K562 (cell line): ENCODE data around the gene AIM2. TPM values are rescaled to one million over a fixed set of nuclear protein-coding genes. Genes with fewer than 3 reads are reported as not detected.

Experiments used
- ADNP ChIP-seq: fragments of 200-800 bp; sonication (Bioruptor generic); IDR thresholded peaks from 2 replicates; pipeline ENCODE4 v1.6.1; 2016; ENCODE audit warnings: missing genetic modification characterization, missing compliant biosample characterization
- ARHGAP35 ChIP-seq: fragments of 450-650 bp; IDR thresholded peaks from 2 replicates; pipeline ENCODE4 v1.6.1; 2018; ENCODE audit not compliant: partially characterized antibody
- BRD4 ChIP-seq: fragments of 200-600 bp; sonication (generic); IDR thresholded peaks from 2 replicates; pipeline ENCODE4 v1.6.1; 2017; ENCODE audit warnings: inconsistent platforms
- CCAR2 ChIP-seq: fragments of 200-400 bp; formaldehyde crosslinking; IDR thresholded peaks from 2 replicates; pipeline ENCODE4 v1.6.1; 2017; ENCODE audit warnings: mild to moderate bottlenecking, low read depth, low read length
- GMEB1 ChIP-seq: fragments of 250-450 bp; sonication (Bioruptor Pico); IDR thresholded peaks from 2 replicates; pipeline ENCODE4 v1.4.0; 2020; ENCODE audit warnings: mild to moderate bottlenecking
- HMBOX1 ChIP-seq: sonication (generic); IDR thresholded peaks from 2 replicates; pipeline ENCODE4 v1.6.1; 2016
- KAT7 ChIP-seq: sonication (generic); formaldehyde crosslinking; IDR thresholded peaks from 2 replicates; pipeline ENCODE4 v1.8.0; 2022; ENCODE audit warnings: missing genetic modification reagents, mild to moderate bottlenecking, borderline replicate concordance
- MBD1 ChIP-seq: fragments of 250-450 bp; sonication (Bioruptor Pico); IDR thresholded peaks from 2 replicates; pipeline ENCODE4 v1.8.0; 2022; ENCODE audit warnings: inconsistent platforms
- RBBP5 ChIP-seq: fragments of 200-600 bp; sonication (generic); IDR thresholded peaks from 2 replicates; pipeline ENCODE4 v1.6.1; 2012; ENCODE audit warnings: borderline replicate concordance, mild to moderate bottlenecking, low read length, control low read depth, inconsistent platforms; ENCODE audit not compliant: insufficient read depth, poor library complexity, severe bottlenecking
- RBM17 ChIP-seq: fragments of 200-400 bp; formaldehyde crosslinking; IDR thresholded peaks from 2 replicates; pipeline ENCODE4 v1.6.1; 2017; ENCODE audit warnings: low read depth, mild to moderate bottlenecking, low read length, borderline replicate concordance
- SAP30 ChIP-seq: fragments of 200-600 bp; sonication (generic); IDR thresholded peaks from 2 replicates; pipeline ENCODE4 v1.6.1; 2012; ENCODE audit warnings: borderline replicate concordance, low read depth, mild to moderate bottlenecking, moderate library complexity, low read length, control low read depth, inconsistent platforms; ENCODE audit not compliant: insufficient read depth, poor library complexity, severe bottlenecking
- SMARCA5 ChIP-seq: fragments of 450-650 bp; IDR thresholded peaks from 2 replicates; pipeline ENCODE4 v1.6.1; 2016
- TRIM25 ChIP-seq: fragments of 450-650 bp; IDR thresholded peaks from 2 replicates; pipeline ENCODE4 v1.7.0; 2016; ENCODE audit warnings: borderline replicate concordance
- ZC3H4 ChIP-seq: sonication (generic); formaldehyde crosslinking; IDR thresholded peaks from 2 replicates; pipeline ENCODE4 v1.9.0; 2021; ENCODE audit warnings: missing genetic modification reagents, borderline replicate concordance
- ZNF23 ChIP-seq: fragments of 250-450 bp; sonication (Bioruptor Pico); IDR thresholded peaks from 2 replicates; pipeline ENCODE4 v1.4.0; 2020; ENCODE audit warnings: mild to moderate bottlenecking
- polyA plus RNA-seq, 8 experiments: library from polyadenylated mRNA; depleted of rRNA in 4 of 8; stranded (reverse) in 5 of 8; unstranded in 3 of 8; fragments of >200 nt; fragmentation: Nextera tagmentation in 2 of 8; fragmentation: Illumina TruSeq in 1 of 8; extraction: Ambion mirVana in 2 of 8; extraction: Trizol in 1 of 8; gene quantifications; 2 replicates each; pipeline versions ENCODE4 v1.2.1 to v1.2.3, GENCODE V29; 2011 to 2014; ENCODE audit warnings: inconsistent platforms in 1 of 8, missing spikeins in 1 of 8
- total RNA-seq, 7 experiments: library from RNA; depleted of rRNA in 6 of 7; stranded (reverse); fragments of >200 nt in 6 of 7; fragmentation: Illumina TruSeq in 2 of 7; extraction: Trizol in 2 of 7; gene quantifications; 2 replicates each; pipeline versions ENCODE4 v1.2.1 to v1.2.3, GENCODE V29; 2011 to 2021; ENCODE audit warnings: low replicate concordance in 1 of 7
- TF ChIP-seq, protein P1 (sequence below): sonication (generic); formaldehyde crosslinking; IDR thresholded peaks from 2 replicates; pipeline ENCODE4 v1.5.0; 2020; ENCODE audit warnings: missing genetic modification reagents
- TF ChIP-seq, protein P2 (sequence below): sonication (generic); formaldehyde crosslinking; IDR thresholded peaks from 2 replicates; pipeline ENCODE4 v1.8.0; 2022; ENCODE audit warnings: mild to moderate bottlenecking, missing genetic modification reagents
- TF ChIP-seq, protein P3 (sequence below): sonication (generic); formaldehyde crosslinking; IDR thresholded peaks from 2 replicates; pipeline ENCODE4 v1.8.1; 2023; ENCODE audit warnings: mild to moderate bottlenecking, missing genetic modification reagents

The AIM2 gene
- total and polyA plus RNA-seq, 9 of the 15 experiments (the other 6 are each of a cell fraction or from before 2014, with no cell fraction given) = 0.10 to 0.95 (median 0.22) TPM

DNA sequence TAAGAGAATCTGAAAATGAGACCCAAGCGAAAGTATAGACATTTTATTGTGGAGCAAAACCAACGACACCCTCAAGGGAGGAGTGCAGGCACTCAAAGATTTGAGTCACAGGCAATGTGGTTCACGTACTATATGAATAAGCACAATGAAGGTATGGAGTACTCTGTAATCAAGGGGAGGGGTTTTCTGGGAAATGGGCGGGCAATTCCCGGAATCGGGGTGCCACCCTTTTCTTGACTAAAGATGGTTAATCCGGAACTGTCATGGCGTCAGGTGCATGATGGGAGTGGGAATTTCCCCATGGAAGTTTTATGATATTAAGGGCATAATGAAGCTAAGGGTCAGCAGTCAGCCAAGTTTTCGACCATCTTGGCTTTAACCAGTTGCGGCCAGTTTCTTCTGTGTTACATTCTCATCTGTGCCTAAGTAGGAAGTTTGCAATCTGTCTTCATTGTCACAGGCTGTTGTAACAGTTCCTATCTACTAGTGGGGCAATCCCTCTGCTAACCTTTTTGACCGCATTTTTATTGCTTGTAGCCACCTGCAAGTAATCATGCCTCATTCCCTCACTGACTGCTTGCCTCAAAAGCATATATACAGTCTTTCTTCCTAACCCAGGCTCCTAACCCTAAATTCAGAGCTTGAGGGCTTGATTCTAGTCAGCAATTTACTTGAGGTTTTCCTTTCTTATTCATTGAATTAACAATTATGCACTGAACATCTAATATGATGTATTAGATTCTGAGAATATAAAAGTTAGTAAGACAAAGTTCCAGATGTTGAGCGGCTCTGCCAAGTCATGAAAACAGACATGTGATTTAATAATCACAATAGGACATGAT is 775 bp upstream of the AIM2 start (continued):
- TF ChIP-seq, protein P1, sequence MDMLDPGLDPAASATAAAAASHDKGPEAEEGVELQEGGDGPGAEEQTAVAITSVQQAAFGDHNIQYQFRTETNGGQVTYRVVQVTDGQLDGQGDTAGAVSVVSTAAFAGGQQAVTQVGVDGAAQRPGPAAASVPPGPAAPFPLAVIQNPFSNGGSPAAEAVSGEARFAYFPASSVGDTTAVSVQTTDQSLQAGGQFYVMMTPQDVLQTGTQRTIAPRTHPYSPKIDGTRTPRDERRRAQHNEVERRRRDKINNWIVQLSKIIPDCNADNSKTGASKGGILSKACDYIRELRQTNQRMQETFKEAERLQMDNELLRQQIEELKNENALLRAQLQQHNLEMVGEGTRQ (CRISPR knock-in tag) = no peak
- TF ChIP-seq SMARCA5 (no peak), TRIM25 (no peak), GMEB1 (peak; percentile 13; the same call in 1 of the 2 replicates), ZNF23 (CRISPR knock-in tag) (no peak), CCAR2 (no peak), MBD1 (CRISPR knock-in tag) (no peak), KAT7 (CRISPR knock-in tag) (no peak), ADNP (no peak), RBBP5 (peak; percentile 44), ARHGAP35 (no peak), SAP30 (no peak), RBM17 (no peak), BRD4 (no peak), HMBOX1 (no peak), ZC3H4 (no peak)
- TF ChIP-seq, protein P2, sequence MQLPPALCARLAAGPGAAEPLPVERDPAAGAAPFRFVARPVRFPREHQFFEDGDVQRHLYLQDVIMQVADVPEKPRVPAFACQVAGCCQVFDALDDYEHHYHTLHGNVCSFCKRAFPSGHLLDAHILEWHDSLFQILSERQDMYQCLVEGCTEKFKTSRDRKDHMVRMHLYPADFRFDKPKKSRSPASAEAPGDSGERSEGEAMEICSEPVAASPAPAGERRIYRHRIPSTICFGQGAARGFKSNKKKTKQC = no peak
- TF ChIP-seq, protein P3, sequence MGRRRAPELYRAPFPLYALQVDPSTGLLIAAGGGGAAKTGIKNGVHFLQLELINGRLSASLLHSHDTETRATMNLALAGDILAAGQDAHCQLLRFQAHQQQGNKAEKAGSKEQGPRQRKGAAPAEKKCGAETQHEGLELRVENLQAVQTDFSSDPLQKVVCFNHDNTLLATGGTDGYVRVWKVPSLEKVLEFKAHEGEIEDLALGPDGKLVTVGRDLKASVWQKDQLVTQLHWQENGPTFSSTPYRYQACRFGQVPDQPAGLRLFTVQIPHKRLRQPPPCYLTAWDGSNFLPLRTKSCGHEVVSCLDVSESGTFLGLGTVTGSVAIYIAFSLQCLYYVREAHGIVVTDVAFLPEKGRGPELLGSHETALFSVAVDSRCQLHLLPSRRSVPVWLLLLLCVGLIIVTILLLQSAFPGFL (CRISPR knock-in tag) = no peak
